OCI-LY1 (cell line): ENCODE data around the gene CRYBG2.

ENCODE experiments used
- H2AFZ ChIP-seq: fragments of 200-600 bp; sonication (generic), shearing (Covaris generic); 2 replicates; pipeline ENCODE4 v1.6.0; 2014; ENCODE audit warnings: antibody characterized with exemption, mild to moderate bottlenecking, low read length
- H3F3A ChIP-seq: fragments of 200-600 bp; sonication (generic), shearing (Covaris generic); 2 replicates; pipeline ENCODE4 v1.6.0; 2014; ENCODE audit warnings: mild to moderate bottlenecking, antibody characterized with exemption, low read length, moderate library complexity; ENCODE audit not compliant: insufficient read depth
- H3K27ac ChIP-seq: fragments of 200-600 bp; sonication (generic); 2 replicates; pipeline ENCODE4 v1.5.1; 2014; ENCODE audit warnings: low read length, mixed run types, mild to moderate bottlenecking, low read depth; ENCODE audit not compliant: poor library complexity, severe bottlenecking
- H3K27me3 ChIP-seq: fragments of 200-600 bp; sonication (generic); 2 replicates; pipeline ENCODE4 v1.6.0; 2014; ENCODE audit warnings: antibody characterized with exemption, mild to moderate bottlenecking, low read length, moderate library complexity; ENCODE audit not compliant: insufficient read depth
- H3K36me3 ChIP-seq: fragments of 200-600 bp; sonication (generic); 2 replicates; pipeline ENCODE4 v1.6.1; 2014; ENCODE audit warnings: mild to moderate bottlenecking, antibody characterized with exemption, low read length, moderate library complexity, mixed read lengths; ENCODE audit not compliant: insufficient read depth
- H3K4me1 ChIP-seq: fragments of 200-600 bp; sonication (generic); 2 replicates; pipeline ENCODE4 v1.5.1; 2014; ENCODE audit warnings: mild to moderate bottlenecking, low read length, moderate library complexity; ENCODE audit not compliant: insufficient read depth, severe bottlenecking
- H3K4me2 ChIP-seq: fragments of 200-600 bp; sonication (generic), shearing (Covaris generic); 2 replicates; pipeline ENCODE4 v1.6.1; 2014; ENCODE audit warnings: low read length
- H3K4me3 ChIP-seq: fragments of 200-600 bp; sonication (generic); 2 replicates; pipeline ENCODE4 v1.5.1; 2014; ENCODE audit warnings: low read length, low read depth, mild to moderate bottlenecking, mixed read lengths; ENCODE audit not compliant: poor library complexity, severe bottlenecking
- H3K79me2 ChIP-seq: fragments of 200-600 bp; shearing (Covaris generic); 2 replicates; pipeline ENCODE4 v1.6.1; 2016; ENCODE audit warnings: mixed run types, low read length, mixed read lengths; ENCODE audit not compliant: insufficient read depth
- H3K9ac ChIP-seq: fragments of 200-600 bp; sonication (generic), shearing (Covaris generic); 2 replicates; pipeline ENCODE4 v1.6.1; 2014; ENCODE audit warnings: mild to moderate bottlenecking, low read length, mixed read lengths
- H3K9me2 ChIP-seq: fragments of 200-600 bp; sonication (generic), shearing (Covaris generic); 2 replicates; pipeline ENCODE4 v1.6.1; 2014; ENCODE audit warnings: low read depth, mild to moderate bottlenecking, low read length, mixed read lengths
- H3K9me3 ChIP-seq: fragments of 200-600 bp; shearing (Covaris generic); 2 replicates; pipeline ENCODE4 v1.6.1; 2014; ENCODE audit warnings: low read length, mixed read lengths
- H4K20me1 ChIP-seq: fragments of 200-600 bp; sonication (generic), shearing (Covaris generic); 2 replicates; pipeline ENCODE4 v1.6.0; 2016; ENCODE audit warnings: mild to moderate bottlenecking, low read length; ENCODE audit not compliant: insufficient read depth
- CTCF ChIP-seq: fragments of 200-600 bp; sonication (generic), shearing (Covaris generic); IDR thresholded peaks from 2 replicates; pipeline ENCODE4 v1.5.1; 2017; ENCODE audit warnings: mild to moderate bottlenecking, antibody characterized with exemption, low read length, moderate library complexity, mixed read lengths
- EZH2 ChIP-seq: fragments of 200-600 bp; sonication (generic), shearing (Covaris generic); IDR thresholded peaks from 2 replicates; pipeline ENCODE4 v1.8.0; 2017; ENCODE audit warnings: borderline replicate concordance, mixed run types, mild to moderate bottlenecking, antibody characterized with exemption, low read length, moderate library complexity, mixed read lengths

Gene CRYBG2

GRCh38 chr1:26350343-26350700 lies 3.6 kb downstream of the CRYBG2 start:
- no peak overlapping the region for H2AFZ ChIP-seq
- no peaks in the 10 kb centered on the region for H3K4me1 ChIP-seq
- no peaks in the 10 kb centered on the region for H4K20me1 ChIP-seq
- H3K36me3 ChIP-seq, result no peaks in the 10 kb centered on the region
- no peak overlapping the region for H3K4me3 ChIP-seq
- H3K27me3 ChIP-seq, result peaks cover 3% of the 10 kb centered on the region; the same call in 1 of the 2 replicates
- no peaks in the 10 kb centered on the region for H3K79me2 ChIP-seq
- no peaks in the 10 kb centered on the region for H3F3A ChIP-seq
- no peak overlapping the region for H3K4me2 ChIP-seq
- no peak overlapping the region for H3K27ac ChIP-seq
- no peaks in the 10 kb centered on the region for H3K9me2 ChIP-seq
- TF ChIP-seq EZH2 (no peak), CTCF (no peak)
- H3K9me3 ChIP-seq, result no peaks in the 10 kb centered on the region
- no peak overlapping the region for H3K9ac ChIP-seq

GRCh38 chr1:26349877-26350244 lies 4.1 kb downstream of the CRYBG2 start:
- no peaks in the 10 kb centered on the region for H3K9me3 ChIP-seq
- no peak overlapping the region for H3K4me2 ChIP-seq
- H3K79me2 ChIP-seq, result no peaks in the 10 kb centered on the region
- no peak overlapping the region for H3K9ac ChIP-seq
- no peaks in the 10 kb centered on the region for H3F3A ChIP-seq
- no peak overlapping the region for H2AFZ ChIP-seq
- H3K9me2 ChIP-seq, result no peaks in the 10 kb centered on the region
- no peak overlapping the region for H3K27ac ChIP-seq
- H3K27me3 ChIP-seq, result peaks cover 3% of the 10 kb centered on the region; the same call in 1 of the 2 replicates
- no peak for TF ChIP-seq CTCF
- TF ChIP-seq EZH2, result no peak
- no peaks in the 10 kb centered on the region for H4K20me1 ChIP-seq
- H3K4me1 ChIP-seq, result no peaks in the 10 kb centered on the region
- H3K36me3 ChIP-seq, result no peaks in the 10 kb centered on the region
- H3K4me3 ChIP-seq, result no peak overlapping the region

- Histone ChIP-seq H3K9ac (no peak overlapping the region), H2AFZ (no peak overlapping the region), H3F3A (no peaks in the 10 kb centered on the region), H3K36me3 (no peaks in the 10 kb centered on the region), H3K27me3 (peaks cover 3% of the 10 kb centered on the region; the same call in 1 of the 2 replicates), H4K20me1 (no peaks in the 10 kb centered on the region), H3K79me2 (no peaks in the 10 kb centered on the region), H3K4me1 (no peaks in the 10 kb centered on the region), H3K27ac (no peak overlapping the region), H3K9me2 (no peaks in the 10 kb centered on the region), H3K9me3 (no peaks in the 10 kb centered on the region), H3K4me3 (no peak overlapping the region), H3K4me2 (no peak overlapping the region)
- no peak for TF ChIP-seq EZH2
- no peak for TF ChIP-seq CTCF
Observed at GRCh38 chr1:26349188-26349876, 4.6 kb downstream of the CRYBG2 start.
